B cell (primary cell): ENCODE results near the gene NXPE3. TPM values are rescaled to one million over a fixed set of nuclear protein-coding genes. Genes with fewer than 3 reads are reported as not detected.

Source experiments
- ATAC-seq: fragments of 200-7000 bp; cut with Tn5 transposase; one replicate; pipeline ENCODE4 v1.10.0; 2021; ENCODE audit warnings: low read depth, mild to moderate bottlenecking, moderate number of reproducible peaks, moderate library complexity
- CTCF ChIA-PET: fragments of 350-600 bp; sonication (Branson Sonifier 250); formaldehyde crosslinking; loops from one replicate; lab custom pipeline; 2021; ENCODE audit warnings: antibody characterized with exemption, inconsistent platforms; lab: Charles Lee
- POLR2A ChIA-PET: fragments of 350-600 bp; sonication (Branson Sonifier 250); formaldehyde crosslinking; loops from one replicate; lab custom pipeline; 2021; ENCODE audit warnings: antibody characterized with exemption; lab: Charles Lee
- DNase-seq: peaks from one replicate; pipeline ENCODE4 v3.0.0; 2013
- H2AFZ ChIP-seq: 2 replicates; pipeline ENCODE4 v1.6.1; 2012; ENCODE audit warnings: mild to moderate bottlenecking, low read depth, low read length; ENCODE audit not compliant: insufficient read depth, poor library complexity, severe bottlenecking
- H3K27ac ChIP-seq, 2 donors: 1 replicate in 1 of 2; 2 replicates in 1 of 2; pipeline ENCODE4 v1.5.1; 2012 to 2013; ENCODE audit warnings: low read length in 2 of 2, mild to moderate bottlenecking in 2 of 2, moderate library complexity in 1 of 2
- H3K27me3 ChIP-seq, 4 experiments: fragments of 200-600 bp in 1 of 4; sonication (generic) in 1 of 4; replicated peaks in 1 of 4; 1 replicate in 2 of 4; 2 replicates in 2 of 4; pipeline versions ENCODE4 v1.6.1 to v1.7.0; 2013 to 2016; ENCODE audit warnings: low read length in 3 of 4, mild to moderate bottlenecking in 2 of 4, mixed read lengths in 1 of 4, moderate library complexity in 1 of 4; ENCODE audit not compliant: insufficient read depth in 4 of 4, control insufficient read depth in 3 of 4; ENCODE audit errors: control extremely low read depth in 1 of 4
- H3K36me3 ChIP-seq, 2 experiments: replicated peaks in 1 of 2; 1 replicate in 1 of 2; 2 replicates in 1 of 2; pipeline versions ENCODE4 v1.6.1 to v1.7.1; 2013; ENCODE audit warnings: low read length in 1 of 2; ENCODE audit not compliant: insufficient read depth in 2 of 2, control insufficient read depth in 1 of 2; ENCODE audit errors: control extremely low read depth in 1 of 2, extremely low read depth in 1 of 2
- H3K4me1 ChIP-seq, 2 donors: fragments of 200-600 bp in 1 of 2; sonication (generic) in 1 of 2; 1 replicate in 1 of 2; 2 replicates in 1 of 2; pipeline versions ENCODE4 v1.5.1 to v1.6.1; 2013 to 2017; ENCODE audit warnings: low read length in 2 of 2; ENCODE audit not compliant: control insufficient read depth in 2 of 2, insufficient read depth in 2 of 2
- H3K4me2 ChIP-seq: replicated peaks from 2 replicates; pipeline ENCODE3; 2012; ENCODE audit warnings: mild to moderate bottlenecking, low read depth, low read length; ENCODE audit not compliant: poor library complexity, severe bottlenecking
- H3K4me3 ChIP-seq, 5 experiments: fragments of 200-600 bp in 1 of 5; sonication (generic) in 1 of 5; 1 replicate in 3 of 5; 2 replicates in 2 of 5; pipeline versions ENCODE4 v1.5.1 to v1.7.0; 2011 to 2016; ENCODE audit warnings: low read length in 4 of 5, mild to moderate bottlenecking in 4 of 5, low read depth in 2 of 5, control low read depth in 1 of 5, moderate library complexity in 1 of 5; ENCODE audit not compliant: insufficient read depth in 1 of 5; ENCODE audit errors: control extremely low read depth in 1 of 5, extremely low read depth in 1 of 5
- H3K79me2 ChIP-seq: fragments of 200-600 bp; sonication (generic); one replicate; pipeline ENCODE4 v1.6.0; 2016; ENCODE audit warnings: low read length; ENCODE audit not compliant: control insufficient read depth, insufficient read depth
- H3K9ac ChIP-seq: fragments of 200-600 bp; sonication (generic); 2 replicates; pipeline ENCODE4 v1.6.1; 2017; ENCODE audit warnings: mild to moderate bottlenecking, low read length, moderate library complexity
- H3K9me3 ChIP-seq, 3 donors: one replicate each; pipeline versions ENCODE4 v1.6.1 to v1.7.1; 2013; ENCODE audit warnings: low read length in 2 of 3; ENCODE audit not compliant: control insufficient read depth in 2 of 3, insufficient read depth in 1 of 3; ENCODE audit errors: control extremely low read depth in 1 of 3
- H4K20me1 ChIP-seq: 2 replicates; pipeline ENCODE4 v1.6.0; 2012; ENCODE audit warnings: mild to moderate bottlenecking, low read length; ENCODE audit not compliant: insufficient read depth, control insufficient read depth, poor library complexity, severe bottlenecking
- H3K27ac Mint-ChIP-seq: one replicate; pipeline ENCODE4 v1.8.0; 2021; ENCODE audit warnings: mixed read lengths
- H3K27me3 Mint-ChIP-seq: one replicate; pipeline ENCODE4 v1.8.0; 2021; ENCODE audit warnings: mixed read lengths
- H3K4me1 Mint-ChIP-seq: one replicate; pipeline ENCODE4 v1.8.0; 2021; ENCODE audit warnings: mixed read lengths
- H3K4me3 Mint-ChIP-seq: one replicate; pipeline ENCODE4 v1.8.0; 2021; ENCODE audit warnings: mixed read lengths
- H3K9me3 Mint-ChIP-seq: one replicate; pipeline ENCODE4 v1.8.0; 2022; ENCODE audit warnings: mixed read lengths; ENCODE audit not compliant: insufficient read depth
- EZH2 ChIP-seq: IDR thresholded peaks from 2 replicates; pipeline ENCODE4 v1.6.1; 2012; ENCODE audit warnings: borderline replicate concordance, low read depth, mild to moderate bottlenecking, moderate library complexity, low read length; ENCODE audit not compliant: insufficient read depth, poor library complexity, severe bottlenecking
- WGBS: methylation state at CpG from one replicate; pipeline ENCODE4 v1.1.5; 2013; ENCODE audit warnings: missing lambda C conversion rate; ENCODE audit not compliant: insufficient coverage; 5-methylcytosine and 5-hydroxymethylcytosine counted together
- intact Hi-C: fragments of 100-400 bp; cut with micrococcal nuclease; formaldehyde crosslinking; loops from one replicate; pipeline ENCODE4 v1.10.0; 2022
- polyA plus RNA-seq: library from polyadenylated mRNA; depleted of rRNA; stranded (reverse); fragments of >200 nt; gene quantifications from 2 replicates; pipeline ENCODE4 v1.2.3, GENCODE V29; 2012
- total RNA-seq, 2 donors: library from RNA; stranded (reverse); fragments of 120-200 nt in 1 of 2; gene quantifications; 1 replicate in 1 of 2; 2 replicates in 1 of 2; pipeline versions ENCODE4 v1.2.3 to v1.2.4, GENCODE V29; 2013 to 2022
- TF ChIP-seq, protein P1 (sequence below): fragments of 200-600 bp; IDR thresholded peaks from one replicate; pipeline ENCODE4 v1.8.0; 2022; ENCODE audit warnings: antibody characterized with exemption, mild to moderate bottlenecking

The NXPE3 gene
- total and polyA plus RNA-seq, 2 donors (not counting 1 experiment from before 2014, with no cell fraction given): 15.4 to 19.7 TPM

DNA sequence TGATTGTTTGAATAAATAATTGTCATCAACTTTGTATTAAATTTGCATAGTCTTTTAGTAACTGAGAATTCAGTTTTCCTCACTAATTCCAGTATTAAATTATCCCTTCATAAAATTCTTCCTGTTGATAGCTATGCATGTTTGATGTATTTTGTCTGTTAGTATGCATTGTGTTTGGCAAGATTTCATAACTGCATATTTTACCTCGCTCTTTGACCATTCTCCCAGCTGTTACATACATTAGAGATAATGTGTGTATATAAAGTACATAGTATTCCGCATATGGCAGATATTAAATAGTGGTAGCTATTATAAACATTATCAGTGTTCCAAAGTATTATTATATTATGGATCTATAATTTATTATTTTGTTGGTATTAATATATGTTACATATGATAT lies 59.7 kb downstream of the NXPE3 start:
- Mint-ChIP-seq H3K9me3 (peaks cover 3% of the 10 kb centered on the region), H3K27ac (no peak overlapping the region), H3K4me1 (peaks cover 80% of the 10 kb centered on the region), H3K4me3 (no peak overlapping the region), H3K27me3 (no peaks in the 10 kb centered on the region)
- Histone ChIP-seq H3K27ac (no peak overlapping the region), H3K27me3 (no peaks in the 10 kb centered on the region), H4K20me1 (no peaks in the 10 kb centered on the region), H3K36me3 (no peaks in the 10 kb centered on the region), H3K79me2 (peaks cover 97% of the 10 kb centered on the region), H2AFZ (no peak overlapping the region), H3K9ac (no peak overlapping the region), H3K4me2 (no peak overlapping the region), H3K9me3 (peaks cover 0 to 5% (median 0%) of the 10 kb centered on the region in 3 donors), H3K4me3 (no peak overlapping the region), H3K4me1 (peaks cover 53 to 62% of the 10 kb centered on the region in 2 donors)
- ATAC-seq (no peak), DNase-seq (no peak)
- WGBS: no CpG with 5 or more reads among the region's 2 CpGs
- ChIA-PET POLR2A (interaction anchor here (1.2 to 1.9 kb wide), 2 partner anchors 10 to 11 kb away, joined by 5 read pairs; no protein-coding TSS in a partner anchor), CTCF (interaction anchor here (1.4 to 2.8 kb wide), 4 partner anchors 10 to 387 kb away, joined by 3 to 16 read pairs (median 8); partner anchors contain the start of gene NFKBIZ)
- intact Hi-C loops: no loop called here
- no peak for TF ChIP-seq EZH2
- TF ChIP-seq, protein P1, sequence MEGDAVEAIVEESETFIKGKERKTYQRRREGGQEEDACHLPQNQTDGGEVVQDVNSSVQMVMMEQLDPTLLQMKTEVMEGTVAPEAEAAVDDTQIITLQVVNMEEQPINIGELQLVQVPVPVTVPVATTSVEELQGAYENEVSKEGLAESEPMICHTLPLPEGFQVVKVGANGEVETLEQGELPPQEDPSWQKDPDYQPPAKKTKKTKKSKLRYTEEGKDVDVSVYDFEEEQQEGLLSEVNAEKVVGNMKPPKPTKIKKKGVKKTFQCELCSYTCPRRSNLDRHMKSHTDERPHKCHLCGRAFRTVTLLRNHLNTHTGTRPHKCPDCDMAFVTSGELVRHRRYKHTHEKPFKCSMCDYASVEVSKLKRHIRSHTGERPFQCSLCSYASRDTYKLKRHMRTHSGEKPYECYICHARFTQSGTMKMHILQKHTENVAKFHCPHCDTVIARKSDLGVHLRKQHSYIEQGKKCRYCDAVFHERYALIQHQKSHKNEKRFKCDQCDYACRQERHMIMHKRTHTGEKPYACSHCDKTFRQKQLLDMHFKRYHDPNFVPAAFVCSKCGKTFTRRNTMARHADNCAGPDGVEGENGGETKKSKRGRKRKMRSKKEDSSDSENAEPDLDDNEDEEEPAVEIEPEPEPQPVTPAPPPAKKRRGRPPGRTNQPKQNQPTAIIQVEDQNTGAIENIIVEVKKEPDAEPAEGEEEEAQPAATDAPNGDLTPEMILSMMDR: no peak

DNA sequence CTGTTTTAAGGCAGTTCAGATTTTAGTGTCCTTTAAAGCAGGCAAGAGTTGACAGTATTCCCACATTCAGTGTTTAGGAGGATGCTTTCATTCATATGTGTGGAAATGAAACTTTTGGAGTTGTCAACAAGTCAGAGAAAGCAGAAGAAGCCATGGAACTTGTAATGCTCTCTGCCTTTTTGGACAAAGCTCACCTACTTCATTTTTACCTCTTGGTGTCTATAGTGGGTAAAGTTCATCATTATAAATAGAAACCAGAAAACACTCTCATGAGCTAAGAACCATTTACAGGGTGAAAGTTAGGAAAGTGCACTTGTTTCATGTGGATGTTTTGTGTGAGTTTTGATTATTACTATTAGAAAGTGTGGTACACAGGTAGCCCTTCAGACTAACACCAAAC lies 61.1 kb downstream of the NXPE3 start:
- intact Hi-C loops: no loop called here
- Mint-ChIP-seq H3K4me1 (peaks cover 69% of the 10 kb centered on the region), H3K27me3 (no peaks in the 10 kb centered on the region), H3K9me3 (peaks cover 3% of the 10 kb centered on the region), H3K4me3 (peak overlapping the region; percentile 9), H3K27ac (no peak overlapping the region)
- Histone ChIP-seq H3K4me2 (no peak overlapping the region), H3K27ac (no peak overlapping the region), H2AFZ (no peak overlapping the region), H3K79me2 (peaks cover 95% of the 10 kb centered on the region), H3K27me3 (no peaks in the 10 kb centered on the region), H3K9me3 (peaks cover 0 to 5% (median 0%) of the 10 kb centered on the region in 3 donors), H3K36me3 (no peaks in the 10 kb centered on the region), H3K4me1 (peaks cover 41 to 49% of the 10 kb centered on the region in 2 donors), H3K4me3 (no peak overlapping the region), H3K9ac (no peak overlapping the region), H4K20me1 (no peaks in the 10 kb centered on the region)
- no peak for TF ChIP-seq EZH2
- TF ChIP-seq, protein P1: no peak
- POLR2A ChIA-PET: interaction anchor here (1.9 kb wide), 1 partner anchor 12 kb away, joined by 5 read pairs; no protein-coding TSS in a partner anchor
- DNase-seq (no peak), ATAC-seq (no peak)
- CTCF ChIA-PET: interaction anchor here (2.4 to 2.8 kb wide), 2 partner anchors 10 to 11 kb away, joined by 8 to 16 read pairs; partner anchors contain the start of gene NFKBIZ
